GM12878 (cell line): ENCODE results near the gene PPP1R9B.

ENCODE experiments used
- EGR1 ChIP-seq, 2 experiments: IDR thresholded peaks; 1 replicate in 1 of 2; 2 replicates in 1 of 2; pipeline ENCODE4 v1.6.1; 2011 to 2012; ENCODE audit warnings: low read depth in 2 of 2, low read length in 2 of 2, borderline replicate concordance in 1 of 2, mild to moderate bottlenecking in 1 of 2, moderate library complexity in 1 of 2
- EZH2 ChIP-seq: IDR thresholded peaks from 2 replicates; pipeline ENCODE4 v1.6.1; 2012; ENCODE audit warnings: low read depth, mild to moderate bottlenecking, control low read depth, inconsistent platforms, low read length, borderline replicate concordance; ENCODE audit not compliant: control insufficient read depth
- FOXK2 ChIP-seq: fragments of 450-650 bp; IDR thresholded peaks from 2 replicates; pipeline ENCODE4 v1.6.1; 2017; ENCODE audit warnings: mild to moderate bottlenecking, moderate library complexity
- MXI1 ChIP-seq: fragments of 150-350 bp; IDR thresholded peaks from 2 replicates; pipeline ENCODE4 v1.6.1; 2011; ENCODE audit warnings: low read depth, mild to moderate bottlenecking, inconsistent platforms, low read length, improper control_type of control experiment
- NFXL1 ChIP-seq: fragments of 450-650 bp; IDR thresholded peaks from 2 replicates; pipeline ENCODE4 v1.6.1; 2017; ENCODE audit warnings: antibody characterized with exemption, mild to moderate bottlenecking, borderline replicate concordance
- POLR2A ChIP-seq: IDR thresholded peaks from 2 replicates; pipeline ENCODE4 v1.6.1; 2011; ENCODE audit warnings: low read depth, mild to moderate bottlenecking, low read length
- RAD51 ChIP-seq: fragments of 450-650 bp; IDR thresholded peaks from 2 replicates; pipeline ENCODE4 v1.6.1; 2016; ENCODE audit warnings: moderate library complexity, mild to moderate bottlenecking, inconsistent platforms
- ZBTB11 ChIP-seq: fragments of 450-650 bp; formaldehyde crosslinking; IDR thresholded peaks from 2 replicates; pipeline ENCODE4 v1.5.0; 2022; ENCODE audit warnings: mild to moderate bottlenecking, missing genetic modification characterization
- ZNF274 ChIP-seq: IDR thresholded peaks from one replicate; pipeline ENCODE4 v1.8.0; 2011; ENCODE audit not compliant: insufficient read length, insufficient read depth
- TF ChIP-seq, protein P1 (sequence below): fragments of 450-650 bp; IDR thresholded peaks from 2 replicates; pipeline ENCODE4 v1.6.1; 2016; ENCODE audit warnings: mild to moderate bottlenecking
- TF ChIP-seq, protein P2 (sequence below): IDR thresholded peaks from 2 replicates; pipeline ENCODE4 v1.6.1; 2011; ENCODE audit warnings: low read depth, low read length, improper control_type of control experiment, borderline replicate concordance
- TF ChIP-seq, protein P3 (sequence below), 3 experiments: IDR thresholded peaks in 2 of 3; conservative IDR thresholded peaks in 1 of 3; 2 replicates each; pipeline ENCODE4 v1.5.1; 2011; ENCODE audit warnings: low read depth in 3 of 3, low read length in 3 of 3, mild to moderate bottlenecking in 3 of 3, control low read depth in 2 of 3, moderate library complexity in 2 of 3, inconsistent platforms in 1 of 3, mixed read lengths in 1 of 3; ENCODE audit not compliant: control insufficient read depth in 2 of 3, insufficient read depth in 1 of 3; ENCODE audit errors: extremely low read depth in 1 of 3
- TF ChIP-seq, protein P4 (sequence below): IDR thresholded peaks from 2 replicates; pipeline ENCODE4 v1.6.1; 2012; ENCODE audit warnings: low read depth, low read length, improper control_type of control experiment

DNA sequence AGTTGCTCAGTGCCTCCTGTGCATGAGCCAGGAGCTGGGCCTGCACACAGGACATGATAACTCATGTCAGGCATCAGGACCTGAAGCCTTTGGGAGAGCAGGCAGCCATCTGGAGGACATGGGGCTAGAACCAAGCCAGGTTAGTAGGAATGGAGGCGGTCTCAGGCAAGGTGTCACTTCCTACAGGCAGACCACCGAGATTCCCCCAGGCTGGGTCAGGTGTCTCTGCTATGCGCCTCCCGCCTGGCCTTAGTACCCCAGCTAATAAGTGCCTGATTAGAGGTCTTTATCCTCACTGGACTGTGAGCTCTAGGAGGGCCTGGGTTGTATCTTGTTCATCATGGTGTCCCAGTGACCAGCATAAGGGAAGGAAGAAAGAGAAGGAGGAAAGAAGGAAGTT is 36.1 kb downstream of the PPP1R9B start:
- TF ChIP-seq POLR2A (no peak), FOXK2 (no peak), RAD51 (no peak), ZNF274 (no peak), EGR1 (IDR thresholded peaks at IDR 0.05; ENCODE audit: borderline replicate concordance in 1 of 2, low read depth in 2 of 2, low read length in 2 of 2) (no peak), EZH2 (no peak), NFXL1 (no peak), ZBTB11 (CRISPR knock-in tag) (no peak), MXI1 (no peak)
- TF ChIP-seq, protein P1, sequence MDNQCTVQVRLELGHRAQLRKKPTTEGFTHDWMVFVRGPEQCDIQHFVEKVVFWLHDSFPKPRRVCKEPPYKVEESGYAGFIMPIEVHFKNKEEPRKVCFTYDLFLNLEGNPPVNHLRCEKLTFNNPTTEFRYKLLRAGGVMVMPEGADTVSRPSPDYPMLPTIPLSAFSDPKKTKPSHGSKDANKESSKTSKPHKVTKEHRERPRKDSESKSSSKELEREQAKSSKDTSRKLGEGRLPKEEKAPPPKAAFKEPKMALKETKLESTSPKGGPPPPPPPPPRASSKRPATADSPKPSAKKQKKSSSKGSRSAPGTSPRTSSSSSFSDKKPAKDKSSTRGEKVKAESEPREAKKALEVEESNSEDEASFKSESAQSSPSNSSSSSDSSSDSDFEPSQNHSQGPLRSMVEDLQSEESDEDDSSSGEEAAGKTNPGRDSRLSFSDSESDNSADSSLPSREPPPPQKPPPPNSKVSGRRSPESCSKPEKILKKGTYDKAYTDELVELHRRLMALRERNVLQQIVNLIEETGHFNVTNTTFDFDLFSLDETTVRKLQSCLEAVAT, result no peak
- TF ChIP-seq, protein P2, sequence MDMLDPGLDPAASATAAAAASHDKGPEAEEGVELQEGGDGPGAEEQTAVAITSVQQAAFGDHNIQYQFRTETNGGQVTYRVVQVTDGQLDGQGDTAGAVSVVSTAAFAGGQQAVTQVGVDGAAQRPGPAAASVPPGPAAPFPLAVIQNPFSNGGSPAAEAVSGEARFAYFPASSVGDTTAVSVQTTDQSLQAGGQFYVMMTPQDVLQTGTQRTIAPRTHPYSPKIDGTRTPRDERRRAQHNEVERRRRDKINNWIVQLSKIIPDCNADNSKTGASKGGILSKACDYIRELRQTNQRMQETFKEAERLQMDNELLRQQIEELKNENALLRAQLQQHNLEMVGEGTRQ, result no peak
- TF ChIP-seq, protein P3, sequence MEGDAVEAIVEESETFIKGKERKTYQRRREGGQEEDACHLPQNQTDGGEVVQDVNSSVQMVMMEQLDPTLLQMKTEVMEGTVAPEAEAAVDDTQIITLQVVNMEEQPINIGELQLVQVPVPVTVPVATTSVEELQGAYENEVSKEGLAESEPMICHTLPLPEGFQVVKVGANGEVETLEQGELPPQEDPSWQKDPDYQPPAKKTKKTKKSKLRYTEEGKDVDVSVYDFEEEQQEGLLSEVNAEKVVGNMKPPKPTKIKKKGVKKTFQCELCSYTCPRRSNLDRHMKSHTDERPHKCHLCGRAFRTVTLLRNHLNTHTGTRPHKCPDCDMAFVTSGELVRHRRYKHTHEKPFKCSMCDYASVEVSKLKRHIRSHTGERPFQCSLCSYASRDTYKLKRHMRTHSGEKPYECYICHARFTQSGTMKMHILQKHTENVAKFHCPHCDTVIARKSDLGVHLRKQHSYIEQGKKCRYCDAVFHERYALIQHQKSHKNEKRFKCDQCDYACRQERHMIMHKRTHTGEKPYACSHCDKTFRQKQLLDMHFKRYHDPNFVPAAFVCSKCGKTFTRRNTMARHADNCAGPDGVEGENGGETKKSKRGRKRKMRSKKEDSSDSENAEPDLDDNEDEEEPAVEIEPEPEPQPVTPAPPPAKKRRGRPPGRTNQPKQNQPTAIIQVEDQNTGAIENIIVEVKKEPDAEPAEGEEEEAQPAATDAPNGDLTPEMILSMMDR (IDR thresholded peaks at IDR 0.05 in 2 of 3, conservative IDR thresholded peaks at IDR 0.05 in 1 of 3; ENCODE audit: control insufficient read depth in 2 of 3, extremely low read depth in 1 of 3, insufficient read depth in 1 of 3, low read depth in 3 of 3, low read length in 3 of 3), result no peak
- TF ChIP-seq, protein P4, sequence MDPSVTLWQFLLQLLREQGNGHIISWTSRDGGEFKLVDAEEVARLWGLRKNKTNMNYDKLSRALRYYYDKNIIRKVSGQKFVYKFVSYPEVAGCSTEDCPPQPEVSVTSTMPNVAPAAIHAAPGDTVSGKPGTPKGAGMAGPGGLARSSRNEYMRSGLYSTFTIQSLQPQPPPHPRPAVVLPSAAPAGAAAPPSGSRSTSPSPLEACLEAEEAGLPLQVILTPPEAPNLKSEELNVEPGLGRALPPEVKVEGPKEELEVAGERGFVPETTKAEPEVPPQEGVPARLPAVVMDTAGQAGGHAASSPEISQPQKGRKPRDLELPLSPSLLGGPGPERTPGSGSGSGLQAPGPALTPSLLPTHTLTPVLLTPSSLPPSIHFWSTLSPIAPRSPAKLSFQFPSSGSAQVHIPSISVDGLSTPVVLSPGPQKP, result no peak
